ENCODE data around the gene TFEB.
A peak's percentile ranks its signal among the peaks of the same experiment; 100 is the strongest.

The TFEB gene

DNA sequence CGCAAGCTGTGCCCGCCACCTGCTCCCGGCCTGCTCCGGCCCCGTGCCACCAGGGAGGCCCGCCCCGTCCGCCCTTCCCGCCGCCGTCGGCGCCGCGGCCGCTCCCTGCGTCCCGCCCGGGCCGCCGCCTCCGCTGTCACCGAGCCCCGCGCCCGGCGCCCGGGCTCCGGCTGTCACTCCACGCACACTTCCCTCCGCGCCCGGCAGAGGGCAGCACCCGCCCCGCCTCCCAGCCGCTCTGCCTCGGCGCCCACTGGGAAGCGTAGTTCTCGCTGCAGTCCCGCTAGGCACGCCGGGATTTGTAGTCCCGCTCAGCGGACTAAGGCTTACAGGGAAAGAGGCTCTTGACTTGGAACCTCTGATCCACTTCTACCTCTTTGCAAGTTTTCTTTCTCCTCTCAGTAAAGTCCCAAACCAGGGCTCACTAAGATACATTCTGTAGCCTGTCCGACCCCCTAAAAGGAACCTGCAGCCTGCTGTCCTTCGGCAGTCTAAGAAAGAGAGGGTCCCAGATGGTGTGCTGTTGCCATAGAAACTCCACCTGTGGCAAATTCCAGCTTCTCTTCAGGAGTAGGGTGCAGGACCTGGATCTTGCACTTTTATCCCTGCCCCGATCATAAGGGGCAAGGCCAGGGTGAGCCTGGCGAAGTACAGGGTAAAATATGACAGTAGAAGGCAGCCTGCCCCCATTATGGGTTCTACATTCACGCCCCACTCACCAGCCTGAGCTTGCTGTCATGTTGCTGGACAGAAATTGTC is at the start of gene TFEB:
Gene TFEB, minus strand, starts transcription at position 182 of the 759 bp plus-strand sequence. CDS start 44,395 bp downstream, outside the sequence.
- peak; percentile 91 to 94 for DNase-seq (ENCODE audit: low read depth in 1 of 2, low spot score in 1 of 2)

DNA sequence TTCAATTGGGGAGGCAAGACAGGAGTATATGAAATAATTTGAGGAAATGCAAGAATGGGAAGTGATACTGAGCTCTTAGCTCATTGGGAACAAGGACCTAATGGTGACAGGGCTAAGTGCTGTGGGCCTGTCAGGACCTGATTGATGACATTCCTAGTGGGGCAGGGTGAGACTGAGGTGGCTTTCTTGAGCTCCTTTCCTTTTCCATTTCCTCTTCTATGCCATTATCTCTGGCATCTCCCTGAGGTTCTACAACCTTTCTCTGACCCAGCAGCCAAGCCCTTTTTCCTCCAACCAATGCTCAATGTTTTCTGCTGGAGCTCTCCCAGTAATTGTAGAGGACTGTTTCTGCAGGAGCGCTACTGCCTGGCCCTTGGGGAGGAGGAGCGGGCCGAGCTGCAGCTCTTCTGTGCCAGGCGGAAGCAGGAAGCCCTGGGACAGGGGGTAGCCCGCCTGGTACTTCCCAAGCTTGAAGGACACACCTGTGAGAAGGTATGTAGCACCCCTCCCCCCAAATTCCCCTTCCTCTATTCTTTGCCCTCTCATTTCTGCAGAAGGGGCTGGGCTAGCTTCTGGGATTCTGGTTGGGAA is 49.3 kb upstream of the TFEB start:
- DNase-seq (ENCODE audit: low read depth in 1 of 2, low spot score in 1 of 2) = no peak

DNA sequence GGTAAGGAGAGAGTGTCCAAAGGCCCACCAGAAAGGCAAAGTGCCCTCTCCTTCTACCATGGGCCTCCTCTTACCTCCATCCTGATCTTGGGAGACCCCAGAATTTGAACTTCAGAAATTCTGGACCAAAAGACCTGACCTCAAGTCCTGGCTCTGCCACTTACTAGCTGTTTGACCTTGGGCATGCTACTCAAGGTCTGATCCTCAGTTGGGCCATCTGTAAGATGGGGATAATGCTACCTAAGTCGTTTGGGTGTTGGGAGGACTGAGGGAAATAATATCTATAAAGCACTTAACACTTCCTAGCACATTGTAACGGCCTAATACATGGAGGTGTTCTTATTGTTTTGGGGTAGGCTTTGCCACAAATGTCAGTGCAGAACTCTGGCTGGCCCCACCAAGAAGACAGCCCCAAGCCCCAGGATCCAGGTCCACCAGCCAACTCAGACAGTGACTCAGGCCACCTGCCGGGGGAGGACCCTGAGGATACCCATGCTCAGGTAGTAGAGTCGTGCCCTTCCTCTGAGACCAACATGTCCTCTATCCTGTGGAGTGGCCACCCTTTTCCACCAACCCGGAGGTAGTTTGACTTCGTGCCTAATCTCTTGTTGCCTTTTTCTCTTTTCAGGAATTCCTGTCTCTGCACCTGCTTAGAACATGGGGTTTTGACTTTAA is 47.8 kb upstream of the TFEB start:
- DNase-seq (ENCODE audit: low read depth in 1 of 2, low spot score in 1 of 2) = no peak

DNA sequence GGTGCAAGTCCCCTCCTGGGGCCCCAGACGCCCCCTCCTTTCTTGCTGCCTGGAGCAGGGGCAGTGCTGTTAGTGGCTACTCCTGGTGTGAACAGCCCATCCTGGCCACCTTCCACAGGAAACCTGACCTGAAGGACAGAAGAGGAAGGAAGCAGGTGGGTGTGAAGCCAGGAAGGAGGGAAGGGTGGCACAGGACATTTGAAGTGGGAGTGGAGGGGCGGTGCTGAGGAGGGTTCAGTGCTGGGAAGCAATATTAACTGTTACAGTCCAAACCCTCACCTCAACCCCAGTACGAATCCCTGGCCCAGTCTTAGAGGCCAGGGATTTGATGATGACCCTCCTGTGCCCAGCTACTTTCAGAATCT is 45.9 kb upstream of the TFEB start:
- DNase-seq (ENCODE audit: low read depth in 1 of 2, low spot score in 1 of 2) = no peak

DNA sequence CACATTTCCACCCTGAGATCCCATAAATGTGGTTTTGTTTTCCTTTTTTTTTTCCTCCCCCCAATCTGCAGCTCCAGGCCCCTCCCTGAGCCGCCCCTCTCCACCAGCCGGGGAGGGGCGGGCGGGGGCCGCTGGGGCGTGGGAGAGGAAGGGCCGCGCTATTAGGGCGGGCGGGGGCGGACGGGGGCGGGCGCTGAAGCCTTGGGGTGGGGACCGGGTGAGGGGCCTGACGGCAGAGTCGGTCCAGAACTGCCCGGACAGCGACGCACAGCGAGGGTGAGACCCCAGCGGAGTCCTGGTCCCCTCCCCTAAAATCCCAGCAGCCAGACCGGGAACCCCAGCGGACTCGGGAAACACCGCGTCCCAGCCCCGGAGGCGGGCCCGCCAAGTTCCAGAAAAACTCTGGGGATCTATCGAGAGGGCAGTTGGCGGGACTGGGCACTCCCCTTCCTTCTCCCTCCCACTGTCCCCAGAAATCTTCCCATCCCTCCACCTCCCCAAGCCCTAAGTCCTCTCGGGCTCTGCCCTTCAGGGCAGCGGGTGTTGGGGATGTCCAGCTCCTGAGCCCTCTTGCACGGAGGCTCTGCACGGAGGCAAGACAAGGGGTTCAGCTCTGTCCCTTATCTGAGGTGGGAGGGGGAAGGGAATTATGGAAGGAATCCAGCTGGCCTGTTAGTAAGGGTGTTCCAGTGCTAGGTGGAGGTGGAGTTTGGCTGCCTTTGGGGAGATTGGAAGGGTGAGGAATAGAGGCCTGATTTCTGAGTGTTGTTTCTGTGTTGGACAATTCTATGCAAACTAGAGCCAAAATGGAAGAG is 45.4 kb upstream of the TFEB start, which contains the start of gene PRICKLE4:
Gene PRICKLE4, plus strand, starts transcription at position 232 of the 815 bp plus-strand sequence. CDS start 2,692 bp downstream, outside the sequence.
- no peak for DNase-seq (ENCODE audit: low read depth in 1 of 2, low spot score in 1 of 2)

DNA sequence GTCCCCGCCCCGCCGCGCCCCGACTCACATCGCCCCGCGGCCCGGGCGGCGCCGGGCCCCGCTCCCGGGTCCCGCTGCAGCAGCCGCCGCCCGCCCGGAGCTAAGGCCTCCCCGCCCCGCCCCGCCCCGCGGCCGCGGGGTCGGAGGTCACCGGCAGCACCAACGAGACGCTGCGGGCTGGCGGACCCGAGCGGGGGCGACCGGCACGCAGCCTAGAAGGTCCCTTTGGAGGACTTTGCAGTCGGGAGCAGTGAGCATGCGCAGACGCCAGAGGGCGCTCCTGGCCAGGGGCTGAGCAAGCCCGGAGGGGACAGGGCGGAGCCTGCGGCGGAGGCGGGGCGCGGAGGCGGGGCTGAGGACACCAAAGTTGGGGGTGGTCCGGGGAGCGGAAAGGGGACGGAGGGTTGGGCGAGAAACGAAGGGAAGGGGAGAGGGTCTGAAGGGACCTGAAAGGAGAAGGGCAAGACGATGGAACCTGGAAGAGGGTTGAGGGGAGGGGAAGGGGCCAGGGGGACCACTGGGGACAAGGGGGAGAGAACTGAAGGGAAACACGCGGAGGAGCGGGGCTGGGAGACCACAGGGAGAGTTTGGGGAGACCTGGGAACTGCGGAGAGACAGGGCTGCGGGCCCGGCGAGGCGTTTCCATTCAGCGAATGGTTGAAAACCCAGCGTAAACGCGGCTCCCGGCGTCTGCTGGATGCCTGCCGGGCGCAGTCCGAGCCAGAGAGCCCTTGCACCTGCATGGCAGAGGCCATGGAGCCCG is 44.6 kb upstream of the TFEB start, which contains the start of gene FRS3:
Gene FRS3, minus strand, starts transcription at position 113 of the 763 bp plus-strand sequence. CDS start 2,913 bp downstream, outside the sequence.
- peak; percentile 99 for DNase-seq (ENCODE audit: low read depth in 1 of 2, low spot score in 1 of 2)

DNA sequence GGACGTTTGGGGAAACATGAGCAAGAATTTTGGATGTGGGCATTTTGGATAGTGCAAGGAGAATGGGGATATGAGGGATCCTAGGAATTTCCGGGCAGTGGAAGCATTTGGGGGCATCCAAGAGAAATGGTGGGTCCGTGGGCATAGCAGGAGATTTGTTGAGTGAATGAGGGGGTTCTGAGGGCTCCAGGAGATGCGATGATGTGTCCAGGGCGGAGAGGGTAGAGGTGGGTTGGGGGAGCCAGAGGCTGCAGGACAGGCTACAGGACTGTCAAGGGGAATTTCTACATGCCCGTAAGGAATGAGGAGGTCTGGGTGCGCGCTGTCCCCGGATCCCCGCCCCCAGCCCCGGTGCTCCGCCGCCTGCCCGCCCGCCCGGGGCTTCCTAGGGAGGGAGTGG is 43.9 kb upstream of the TFEB start:
- no peak for DNase-seq (ENCODE audit: low read depth in 1 of 2, low spot score in 1 of 2)

DNA sequence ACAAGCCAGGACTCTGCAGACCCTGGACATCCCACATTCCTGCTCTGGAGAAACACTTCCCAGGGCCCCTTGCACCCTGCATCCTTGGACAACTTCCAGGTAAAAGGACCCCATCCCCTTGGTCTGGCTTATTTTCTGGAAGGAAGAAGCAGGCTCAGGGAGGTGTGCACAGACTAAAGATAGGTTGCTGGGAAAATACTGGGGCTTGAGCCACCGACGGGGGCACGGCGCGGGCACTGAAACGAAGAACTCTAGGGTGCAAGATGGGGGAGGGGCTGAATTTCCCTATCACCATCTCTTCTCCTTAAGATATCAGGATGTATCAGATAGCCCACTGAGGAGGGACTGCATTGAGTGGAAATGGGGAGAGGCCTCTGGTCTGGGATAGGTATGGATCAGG is 43.5 kb upstream of the TFEB start:
- DNase-seq (ENCODE audit: low read depth in 1 of 2, low spot score in 1 of 2) = no peak

DNA sequence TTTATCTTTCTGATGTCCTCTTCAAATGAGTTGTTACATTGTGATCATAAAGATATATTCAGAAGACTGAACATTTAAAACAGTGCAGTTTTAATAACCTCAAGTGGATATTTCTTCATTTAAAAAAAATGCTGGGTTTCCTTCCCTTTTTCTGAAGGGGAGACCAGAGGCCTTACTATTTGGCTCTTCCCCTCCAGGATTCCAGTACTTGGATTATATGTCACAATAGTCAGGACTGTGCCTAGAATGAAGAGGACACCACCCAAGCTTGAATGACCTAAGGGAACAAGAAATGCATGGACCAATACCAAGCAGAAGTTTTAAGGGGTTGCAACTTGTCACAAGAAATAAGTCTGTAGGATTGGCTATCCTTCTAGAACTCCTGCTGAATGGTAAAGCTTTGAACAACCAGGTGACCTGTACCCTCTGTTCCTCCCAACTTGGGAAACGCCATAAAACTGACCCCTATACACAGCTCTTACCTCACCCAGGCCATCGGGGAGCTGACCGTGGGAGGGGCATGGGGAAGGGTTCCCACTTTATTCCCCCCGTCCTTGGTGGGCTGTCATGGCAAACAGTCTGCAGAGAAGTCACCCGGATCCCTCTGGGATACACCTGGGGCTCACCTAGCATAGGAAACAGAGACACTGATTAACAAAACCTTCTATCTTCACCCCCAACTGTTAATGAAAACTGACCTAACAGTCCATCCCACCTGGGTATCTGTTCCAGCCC is 42.3 kb upstream of the TFEB start:
- DNase-seq (ENCODE audit: low read depth in 1 of 2, low spot score in 1 of 2) = no peak

DNA sequence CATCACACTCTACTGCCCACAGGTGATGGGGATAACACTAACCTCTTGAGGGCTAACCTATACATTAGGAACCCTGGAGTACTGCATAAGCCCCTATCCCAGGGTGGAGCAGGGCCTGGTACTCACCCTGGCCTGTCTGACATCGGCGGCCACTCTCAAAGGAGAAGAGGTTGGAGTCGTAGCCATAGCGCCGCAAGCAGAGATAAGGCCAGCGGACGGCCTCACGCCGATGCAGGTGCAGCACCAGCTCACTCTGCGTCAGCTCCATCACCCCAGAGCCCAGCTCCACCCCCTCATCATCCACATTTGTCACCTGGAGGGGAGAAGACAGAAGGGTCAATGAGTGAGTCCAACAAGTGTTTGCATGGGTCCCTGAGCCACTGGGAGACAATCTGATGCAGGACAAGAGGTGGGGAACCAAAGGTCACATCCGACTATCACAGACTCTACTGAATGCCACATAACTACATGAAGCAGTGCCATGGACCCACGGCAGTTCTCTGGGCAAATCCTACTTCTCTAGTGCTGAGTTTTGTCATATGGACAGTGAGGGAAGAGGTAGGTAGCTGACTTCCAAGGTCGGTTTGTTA is 40.0 kb upstream of the TFEB start:
- DNase-seq (ENCODE audit: low read depth in 1 of 2, low spot score in 1 of 2) = no peak

DNA sequence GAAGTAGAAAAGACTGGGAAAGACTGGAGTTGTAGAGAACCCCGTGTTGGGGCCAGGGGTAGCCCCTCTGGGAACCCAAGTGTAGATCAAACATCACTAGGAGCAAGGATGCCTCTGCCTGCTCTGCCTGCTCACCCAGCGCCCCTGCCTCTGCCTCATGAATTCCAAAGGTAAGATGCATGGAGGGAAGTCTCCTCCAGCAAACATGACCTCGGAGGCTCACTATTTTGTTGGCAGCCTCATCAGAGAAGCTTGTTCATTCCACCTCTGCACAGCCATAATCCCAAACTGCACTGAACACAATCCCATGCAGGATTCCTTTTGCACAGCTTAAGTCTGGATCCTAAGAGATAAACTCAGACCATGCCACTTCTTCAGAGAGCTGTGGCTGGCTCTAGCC is 39.4 kb upstream of the TFEB start:
- DNase-seq (ENCODE audit: low read depth in 1 of 2, low spot score in 1 of 2) = no peak

DNA sequence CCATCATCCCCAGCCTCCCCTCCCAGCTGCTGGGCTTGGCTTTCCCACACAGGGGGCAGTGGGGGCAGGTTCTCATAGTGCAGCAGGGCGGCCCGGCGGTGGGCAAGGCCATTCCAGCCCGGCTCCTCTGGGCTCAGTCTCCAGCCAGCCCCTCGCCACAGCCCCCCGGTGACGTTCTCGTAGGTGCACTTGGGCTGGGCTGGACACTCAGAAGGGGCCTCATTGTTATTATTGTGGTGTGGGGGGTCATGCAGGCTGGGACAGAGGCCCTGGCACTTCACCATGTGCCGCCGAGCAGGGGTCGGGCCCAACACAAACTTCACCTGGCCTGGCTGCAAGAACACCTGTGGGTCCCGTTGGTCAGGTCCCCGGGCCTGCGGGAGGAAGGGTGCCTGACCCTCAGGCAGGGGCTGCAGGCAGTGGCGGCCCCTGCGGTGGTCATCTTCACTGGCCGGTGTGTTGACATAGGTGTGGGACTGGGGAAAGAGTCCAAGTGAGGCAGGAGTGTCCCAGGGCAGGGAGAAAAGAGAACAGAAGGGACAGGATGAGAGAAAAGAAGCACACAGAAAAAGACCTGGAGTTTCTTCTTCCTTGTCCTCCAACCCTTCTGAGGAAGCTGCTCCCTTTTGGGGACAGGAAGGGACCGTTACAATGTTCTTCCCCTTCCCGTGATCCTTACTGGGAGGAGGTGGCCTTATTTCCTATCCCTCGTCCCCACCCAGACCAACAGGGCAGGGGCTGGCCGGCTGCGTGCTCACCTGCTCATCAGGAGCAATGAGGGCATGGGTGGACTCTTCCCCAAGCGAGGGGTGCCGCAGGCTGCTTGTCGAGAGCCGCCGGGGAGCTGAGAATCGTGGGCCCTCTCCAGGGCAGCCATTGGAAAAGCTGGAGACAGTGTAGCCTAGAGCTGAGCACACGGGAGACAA is 35.9 kb upstream of the TFEB start:
- no peak for DNase-seq (ENCODE audit: low read depth in 1 of 2, low spot score in 1 of 2)

DNA sequence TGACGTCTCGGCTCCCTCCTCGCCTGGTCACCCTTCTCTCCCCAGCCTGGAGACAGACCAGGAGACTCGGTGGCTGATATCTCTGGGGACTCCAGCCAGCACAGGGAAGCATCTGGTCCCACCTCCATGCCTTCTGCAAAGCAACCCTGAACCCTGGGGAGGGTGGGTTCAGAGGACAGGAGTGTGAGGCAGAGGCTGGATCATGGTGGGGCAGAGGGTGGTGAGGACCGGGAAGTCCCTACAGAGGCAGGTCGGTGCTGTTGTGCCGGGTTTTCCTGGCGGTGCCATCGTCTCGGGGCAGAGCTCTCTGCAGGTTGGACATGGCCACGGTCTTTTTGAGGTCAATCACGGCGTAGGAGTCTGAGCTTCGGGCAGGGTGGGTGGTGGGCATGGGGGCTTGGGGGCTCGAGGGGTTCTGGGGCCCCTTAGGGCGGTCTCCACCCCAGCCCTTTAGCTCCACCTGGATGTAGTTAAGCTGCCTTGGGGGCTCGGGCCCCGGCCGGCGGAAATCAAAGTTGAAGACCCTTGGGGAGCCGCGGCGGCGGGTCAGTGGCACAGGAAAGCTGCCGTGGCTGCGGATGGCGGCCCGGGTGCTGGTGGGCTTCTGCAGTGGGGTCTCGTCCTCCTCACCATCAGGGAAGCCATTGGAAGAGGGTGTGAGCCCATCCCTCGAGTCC is 35.1 kb upstream of the TFEB start:
- no peak for DNase-seq (ENCODE audit: low read depth in 1 of 2, low spot score in 1 of 2)

DNA sequence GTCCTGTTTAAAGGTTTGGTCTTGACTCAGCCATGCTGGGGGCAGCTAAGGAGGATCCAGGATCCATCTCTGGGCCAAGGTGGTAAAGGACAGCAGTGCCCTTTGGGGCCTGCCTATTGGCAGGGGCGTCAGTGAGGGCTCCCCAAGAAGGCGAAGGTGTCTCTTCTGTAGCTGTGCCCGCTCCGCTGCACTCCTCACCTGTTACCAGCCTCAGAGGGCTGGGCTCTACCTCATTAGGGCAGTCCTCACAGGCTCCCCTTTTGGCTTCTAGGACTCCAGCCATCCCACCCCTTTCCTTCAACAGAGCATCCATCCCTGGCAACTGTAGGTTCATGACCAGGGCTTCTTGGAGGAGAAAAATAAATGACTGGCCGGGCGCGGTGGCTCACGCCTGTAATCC is 34.0 kb upstream of the TFEB start:
- DNase-seq (ENCODE audit: low read depth in 1 of 2, low spot score in 1 of 2) = no peak

DNA sequence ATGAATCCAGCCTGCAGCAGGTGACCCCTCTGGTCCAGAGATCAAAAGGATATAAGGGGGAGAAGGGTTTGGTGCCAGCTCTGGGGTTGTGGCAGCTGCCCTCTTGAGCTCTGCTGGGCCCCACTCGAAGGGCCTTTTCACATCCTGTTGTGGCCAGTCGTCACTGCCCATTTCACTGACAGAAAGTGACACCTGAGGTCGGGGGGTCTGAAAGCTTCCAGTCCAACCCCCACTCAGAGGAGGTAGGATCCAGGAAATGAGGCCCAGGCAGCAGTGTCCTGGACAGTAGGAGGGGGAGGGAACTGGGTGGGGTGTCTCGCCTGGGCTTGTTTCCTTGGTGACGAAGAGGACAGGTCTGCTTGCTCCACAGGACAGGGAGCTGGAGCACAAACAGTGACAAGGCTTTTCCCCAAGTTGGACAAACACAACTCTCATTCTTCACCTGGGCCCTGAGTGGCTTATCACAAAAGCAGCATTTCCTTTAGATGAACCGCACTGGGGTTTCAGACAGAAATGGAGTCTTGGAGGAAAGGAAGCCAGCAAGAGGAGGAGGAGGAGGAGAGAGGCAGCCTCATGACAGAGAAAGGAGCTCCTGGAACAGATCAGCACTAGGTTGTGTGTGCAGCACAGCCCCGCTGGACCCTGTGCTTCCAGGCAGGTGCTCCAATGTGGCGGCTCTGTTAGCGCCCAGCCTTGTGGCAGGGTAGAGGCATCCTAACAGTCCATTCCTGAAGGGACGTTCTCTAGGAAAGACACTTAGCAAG is 33.3 kb upstream of the TFEB start:
- DNase-seq (ENCODE audit: low read depth in 1 of 2, low spot score in 1 of 2) = no peak

DNA sequence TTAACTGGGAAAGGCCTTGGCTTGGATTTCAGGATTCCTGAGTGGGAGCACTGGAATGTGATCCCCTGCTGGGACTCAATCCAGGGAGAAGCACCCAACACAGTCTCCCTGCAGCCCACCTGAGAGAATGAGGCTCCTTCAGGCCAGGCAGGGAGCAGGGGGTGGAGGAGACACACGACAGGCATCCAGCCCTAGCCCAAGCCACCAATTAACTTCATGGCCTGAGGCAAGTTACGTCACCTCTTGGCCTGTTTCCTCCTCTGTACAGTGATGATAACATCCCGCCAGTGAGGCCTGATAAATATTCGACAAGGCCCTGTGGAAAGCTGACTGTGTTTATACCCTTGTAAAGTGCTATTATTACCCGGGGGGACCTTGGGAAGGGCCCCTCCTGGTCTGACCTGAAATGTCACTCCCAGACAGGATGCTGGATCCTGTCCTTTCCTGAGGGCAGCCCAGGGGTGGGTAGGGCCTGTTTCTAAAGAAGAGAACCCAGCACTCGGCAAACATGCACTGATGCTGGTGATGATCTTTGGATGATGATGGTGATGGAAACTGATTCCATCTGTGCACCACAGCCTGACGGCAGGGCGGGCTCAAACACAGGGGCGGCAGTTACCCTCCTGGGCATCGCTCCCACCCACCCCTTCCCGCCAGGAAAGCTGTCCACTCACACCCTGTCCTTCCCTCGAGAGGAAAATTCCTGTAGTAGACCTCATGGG is 31.9 kb upstream of the TFEB start:
- no peak for DNase-seq (ENCODE audit: low read depth in 1 of 2, low spot score in 1 of 2)
